Parathyroid adenoma (tissue), 2 donors: Measurements from ENCODE around the gene STX4.

Source experiments
- H2AFZ ChIP-seq: fragments of 300-600 bp; sonication (generic); one replicate; pipeline ENCODE4 v1.7.0; 2017; ENCODE audit warnings: antibody characterized with exemption, mild to moderate bottlenecking
- H3K27ac ChIP-seq: fragments of 300-600 bp; sonication (generic); one replicate; pipeline ENCODE4 v1.7.0; 2017
- H3K27me3 ChIP-seq: fragments of 300-600 bp; sonication (generic); one replicate; pipeline ENCODE4 v1.7.0; 2017; ENCODE audit warnings: low read length; ENCODE audit not compliant: control insufficient read depth, insufficient read depth
- H3K36me3 ChIP-seq: fragments of 300-600 bp; sonication (generic); one replicate; pipeline ENCODE4 v1.7.0; 2017; ENCODE audit warnings: low read length; ENCODE audit not compliant: control insufficient read depth, insufficient read depth
- H3K4me1 ChIP-seq: fragments of 300-600 bp; sonication (generic); one replicate; pipeline ENCODE4 v1.7.0; 2017; ENCODE audit warnings: control low read depth
- H3K4me2 ChIP-seq: fragments of 300-600 bp; sonication (generic); one replicate; pipeline ENCODE4 v1.7.0; 2017; ENCODE audit warnings: low read length
- H3K4me3 ChIP-seq: fragments of 300-600 bp; sonication (generic); one replicate; pipeline ENCODE4 v1.7.0; 2017; ENCODE audit warnings: low read depth, low read length
- H3K79me2 ChIP-seq: fragments of 300-600 bp; sonication (generic); one replicate; pipeline ENCODE4 v1.7.0; 2017; ENCODE audit warnings: control low read depth
- H3K9ac ChIP-seq: fragments of 300-600 bp; sonication (generic); one replicate; pipeline ENCODE4 v1.7.0; 2017; ENCODE audit warnings: mild to moderate bottlenecking
- H3K9me3 ChIP-seq: fragments of 300-600 bp; sonication (generic); one replicate; pipeline ENCODE4 v1.7.0; 2017; ENCODE audit warnings: low read length; ENCODE audit not compliant: control insufficient read depth
- TF ChIP-seq, protein P1 (sequence below): fragments of 300-600 bp; sonication (generic); IDR thresholded peaks from one replicate; pipeline ENCODE4 v1.7.0; 2017; ENCODE audit warnings: antibody characterized with exemption, mild to moderate bottlenecking
- donor health status: primary hyperparathyroidism.

The STX4 gene

DNA sequence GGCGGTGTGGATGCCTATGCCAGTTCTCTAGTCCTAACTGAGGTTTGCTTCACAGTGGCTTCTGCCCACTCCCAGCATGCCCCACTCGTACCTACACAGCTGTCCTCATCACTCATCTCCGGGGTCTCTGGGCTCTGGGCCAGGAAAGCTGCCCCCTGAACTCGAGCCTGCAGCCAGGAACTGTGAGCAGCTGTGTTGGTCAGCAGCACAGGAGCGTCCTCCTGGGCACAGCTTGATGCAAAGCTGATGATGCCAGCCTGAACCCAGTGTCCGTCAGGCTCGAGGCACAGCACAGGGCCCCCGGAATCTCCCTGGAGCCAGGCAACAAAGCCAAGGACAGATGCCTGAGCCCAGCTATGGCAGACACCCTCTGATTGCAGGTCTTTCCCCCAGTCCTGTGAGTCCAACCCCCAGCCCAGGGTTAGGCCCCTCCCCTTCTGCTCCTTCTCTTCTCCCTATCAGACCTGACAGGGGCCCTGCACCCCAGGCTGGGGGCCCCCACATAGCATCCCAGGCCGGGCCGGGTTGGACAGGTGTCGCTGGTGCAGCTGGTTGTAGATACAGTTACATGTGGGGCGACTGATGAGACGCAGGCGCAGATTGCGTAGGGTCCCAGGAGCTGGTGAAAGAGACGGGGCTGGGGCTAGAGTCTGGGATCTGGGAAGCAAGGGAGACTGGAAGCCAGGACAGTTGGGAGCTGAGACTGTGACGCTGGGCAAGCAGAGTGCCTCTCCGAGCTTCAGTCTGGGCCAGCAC lies 52.7 kb downstream of the STX4 start:
- no peaks in the 10 kb centered on the region for H3K9me3 ChIP-seq
- peaks cover 4% of the 10 kb centered on the region for H3K79me2 ChIP-seq
- TF ChIP-seq, protein P1, sequence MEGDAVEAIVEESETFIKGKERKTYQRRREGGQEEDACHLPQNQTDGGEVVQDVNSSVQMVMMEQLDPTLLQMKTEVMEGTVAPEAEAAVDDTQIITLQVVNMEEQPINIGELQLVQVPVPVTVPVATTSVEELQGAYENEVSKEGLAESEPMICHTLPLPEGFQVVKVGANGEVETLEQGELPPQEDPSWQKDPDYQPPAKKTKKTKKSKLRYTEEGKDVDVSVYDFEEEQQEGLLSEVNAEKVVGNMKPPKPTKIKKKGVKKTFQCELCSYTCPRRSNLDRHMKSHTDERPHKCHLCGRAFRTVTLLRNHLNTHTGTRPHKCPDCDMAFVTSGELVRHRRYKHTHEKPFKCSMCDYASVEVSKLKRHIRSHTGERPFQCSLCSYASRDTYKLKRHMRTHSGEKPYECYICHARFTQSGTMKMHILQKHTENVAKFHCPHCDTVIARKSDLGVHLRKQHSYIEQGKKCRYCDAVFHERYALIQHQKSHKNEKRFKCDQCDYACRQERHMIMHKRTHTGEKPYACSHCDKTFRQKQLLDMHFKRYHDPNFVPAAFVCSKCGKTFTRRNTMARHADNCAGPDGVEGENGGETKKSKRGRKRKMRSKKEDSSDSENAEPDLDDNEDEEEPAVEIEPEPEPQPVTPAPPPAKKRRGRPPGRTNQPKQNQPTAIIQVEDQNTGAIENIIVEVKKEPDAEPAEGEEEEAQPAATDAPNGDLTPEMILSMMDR, result no peak
- H3K4me1 ChIP-seq, result no peaks in the 10 kb centered on the region
- H2AFZ ChIP-seq, result no peak overlapping the region
- no peak overlapping the region for H3K4me3 ChIP-seq
- no peak overlapping the region for H3K27ac ChIP-seq
- no peak overlapping the region for H3K9ac ChIP-seq
- H3K27me3 ChIP-seq, result no peaks in the 10 kb centered on the region
- no peaks in the 10 kb centered on the region for H3K36me3 ChIP-seq
- no peak overlapping the region for H3K4me2 ChIP-seq

DNA sequence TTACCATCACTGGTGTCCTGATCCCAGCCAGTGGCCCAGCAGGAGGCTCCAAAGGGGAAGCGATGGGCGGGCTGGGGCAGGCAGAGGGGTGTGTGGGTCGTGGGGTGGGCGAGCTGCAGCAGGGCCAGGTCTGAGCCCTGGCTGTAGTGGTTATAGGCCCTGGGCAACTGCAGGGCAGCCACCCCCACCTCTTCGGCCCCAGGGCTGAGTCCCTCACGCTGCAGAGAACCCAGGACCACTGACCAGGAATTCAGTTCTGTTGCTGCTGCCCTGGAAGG lies 53.2 kb downstream of the STX4 start:
- H3K27ac ChIP-seq, result no peak overlapping the region

DNA sequence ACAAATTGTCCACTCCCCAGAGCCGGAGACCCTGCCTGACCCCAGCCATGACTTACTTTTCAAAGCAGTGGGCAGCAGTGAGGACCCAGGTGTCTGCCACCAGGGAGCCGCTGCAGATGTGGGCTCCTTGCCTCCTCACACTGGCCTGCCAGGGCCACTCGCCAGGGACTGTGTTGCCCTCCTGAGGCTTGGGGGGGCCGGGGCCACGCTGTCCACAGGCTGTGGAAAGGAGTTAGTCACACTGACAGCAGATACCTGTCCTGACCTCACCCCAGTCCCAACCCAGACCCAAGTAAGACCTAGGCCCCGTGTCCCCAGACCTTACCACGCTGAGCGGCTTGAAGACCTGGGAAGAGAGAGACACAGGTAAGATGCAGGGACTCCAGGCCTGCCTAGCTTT lies 54.1 kb downstream of the STX4 start:
- Histone ChIP-seq H3K4me2 (no peak overlapping the region), H3K9ac (no peak overlapping the region), H3K9me3 (no peaks in the 10 kb centered on the region), H3K4me1 (no peaks in the 10 kb centered on the region), H3K79me2 (no peaks in the 10 kb centered on the region), H3K4me3 (no peak overlapping the region), H3K27me3 (no peaks in the 10 kb centered on the region), H2AFZ (no peak overlapping the region), H3K36me3 (no peaks in the 10 kb centered on the region), H3K27ac (no peak overlapping the region)
- TF ChIP-seq, protein P1, result no peak

More for the DNA sequence above, 53.2 kb downstream of the STX4 start:
- TF ChIP-seq, protein P1, result no peak
- Histone ChIP-seq H3K4me3 (no peak overlapping the region), H3K4me1 (no peaks in the 10 kb centered on the region), H3K9me3 (no peaks in the 10 kb centered on the region), H3K4me2 (no peak overlapping the region), H2AFZ (no peak overlapping the region), H3K9ac (no peak overlapping the region), H3K36me3 (no peaks in the 10 kb centered on the region), H3K79me2 (no peaks in the 10 kb centered on the region), H3K27me3 (no peaks in the 10 kb centered on the region)

DNA sequence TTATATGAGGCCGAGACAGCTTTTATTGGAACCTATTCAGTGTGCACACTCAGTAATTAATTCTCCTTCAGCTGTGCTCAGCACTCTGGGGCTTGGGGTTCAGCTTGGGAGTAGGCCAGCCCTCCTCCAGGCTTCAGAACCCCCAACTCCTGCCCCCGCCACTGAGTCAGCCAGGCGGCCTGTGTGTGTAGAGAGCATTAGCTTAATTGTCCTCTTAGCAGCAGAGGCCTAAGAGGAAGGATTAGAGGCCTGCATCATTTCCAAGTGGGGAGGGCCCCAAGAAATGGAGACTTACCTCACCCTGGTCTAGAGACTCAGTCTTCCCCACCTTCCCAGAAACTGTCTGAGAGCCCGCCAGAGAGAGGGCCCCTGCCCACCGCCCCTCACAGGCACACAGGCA lies 54.6 kb downstream of the STX4 start:
- no peak overlapping the region for H2AFZ ChIP-seq
- no peak overlapping the region for H3K4me2 ChIP-seq
- TF ChIP-seq, protein P1, result no peak
- H3K79me2 ChIP-seq, result no peaks in the 10 kb centered on the region
- H3K4me1 ChIP-seq, result no peaks in the 10 kb centered on the region
- no peaks in the 10 kb centered on the region for H3K27me3 ChIP-seq
- H3K36me3 ChIP-seq, result no peaks in the 10 kb centered on the region
- no peaks in the 10 kb centered on the region for H3K9me3 ChIP-seq
- H3K4me3 ChIP-seq, result no peak overlapping the region
- H3K9ac ChIP-seq, result no peak overlapping the region
- no peak overlapping the region for H3K27ac ChIP-seq
